Heart left ventricle (tissue), 13 donors: ENCODE measurements around the gene EIF3CL.
"Not testable (repeated sequence)": the region's sequence is repeated elsewhere in the genome, so short reads cannot be mapped to it uniquely, and the experiment has no call there.

Source experiments
- CTCF ChIP-seq, 12 donors: fragments of 200-600 bp; sonication (generic) in 4 of 12; IDR thresholded peaks; one replicate each; pipeline versions ENCODE4 v1.5.0 to v1.8.0; 2018 to 2022; ENCODE audit warnings: antibody characterized with exemption in 12 of 12, mild to moderate bottlenecking in 5 of 12
- POLR2A ChIP-seq, 2 donors: fragments of 450-650 bp; IDR thresholded peaks; one replicate each; pipeline ENCODE4 v1.6.1; 2017; ENCODE audit warnings: antibody characterized with exemption in 2 of 2, mild to moderate bottlenecking in 2 of 2, moderate library complexity in 2 of 2
- donor health status: ischemic (EF 13 %, LVEDD 7.1; RV severe dilation, severe dysfunction).
- donor health status: DM: no; HTN: yes; CAD: no.
- donor health status: DM: no; HTN: no; CAD: no.
- donor health status: ischemic (EF 25% LVEDD 6.9; RV normal size, moderate dysfunction).
- donor health status: ischemic (EF 25% LVEDD 5.7; RV mildly dilated, moderate dysfunction).
- donor health status: ischemic (EF 35%, LVEDD 5.7; RV mildly dilated, moderate dysfunction).
- donor health status: nonischemic (EF 11% LVEDD 7.7; RV severe dilation, severe dysfunction).
- donor health status: DM: yes; HTN: yes; CAD: no.
- donor health status: PGD.
- donor health status: ischemic (EF 29% LVEDD 5.4; RV normal size, mild dysfunction).
- donor health status: nonischemic (EF 23%, LVEDD 6.1; RV moderate dilation, normal function).

DNA sequence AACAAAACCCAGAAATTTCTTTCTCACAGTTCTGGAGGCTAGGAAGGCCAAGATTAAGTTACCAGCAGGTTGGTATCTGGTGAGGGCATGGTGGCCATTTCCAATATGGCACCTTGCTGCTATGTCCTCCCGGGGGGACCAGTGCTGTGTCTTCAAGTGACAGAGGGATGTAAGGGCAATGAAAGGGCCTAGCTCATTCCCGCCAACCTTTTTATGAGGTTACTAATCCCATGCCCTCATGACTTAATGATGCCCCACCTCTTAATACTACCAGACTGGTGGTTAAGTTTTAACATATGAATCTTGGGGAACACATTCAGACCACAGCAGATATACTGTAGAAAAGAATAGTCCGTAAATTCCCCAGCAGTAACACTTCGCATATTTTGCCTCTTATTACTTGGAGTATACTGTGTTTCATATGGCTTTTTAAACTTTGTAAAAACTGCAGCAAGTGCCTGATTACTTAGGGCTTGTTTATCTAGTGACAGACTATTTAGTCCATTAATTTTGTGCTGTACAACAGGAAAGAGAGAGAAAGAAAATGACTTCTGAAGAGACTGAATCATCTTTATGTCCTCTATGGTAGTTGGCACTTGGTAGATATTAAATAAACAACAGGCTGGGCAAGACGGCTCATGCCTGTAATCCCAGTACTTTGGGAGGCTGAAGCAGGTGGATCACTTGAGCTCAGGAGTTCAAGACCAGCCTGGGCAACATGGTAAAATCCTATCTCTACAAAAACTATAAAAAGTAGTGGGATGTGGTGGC, 66.5 kb downstream of the EIF3CL start:
- not testable (repeated sequence) for TF ChIP-seq POLR2A, CTCF (IDR thresholded peaks at IDR 0.05)
